ENCODE data around the gene MFSD12.

The MFSD12 gene

GRCh38 chr19:3576696-3577443, 19.5 kb upstream of the MFSD12 start:
- H3K4me3 ChIP-seq (ENCODE audit: low read depth, low read length) = peak overlapping the region; percentile 26
- in situ Hi-C loops (cut with HindIII; ENCODE audit: low sequenced_read_pairs) = loop anchor here (5.0 kb wide), 1 partner anchor 45 kb away; no protein-coding TSS in a partner anchor
- DNase-seq (ENCODE audit: low read depth) = peak; percentile 40
- TF ChIP-seq, protein P1, sequence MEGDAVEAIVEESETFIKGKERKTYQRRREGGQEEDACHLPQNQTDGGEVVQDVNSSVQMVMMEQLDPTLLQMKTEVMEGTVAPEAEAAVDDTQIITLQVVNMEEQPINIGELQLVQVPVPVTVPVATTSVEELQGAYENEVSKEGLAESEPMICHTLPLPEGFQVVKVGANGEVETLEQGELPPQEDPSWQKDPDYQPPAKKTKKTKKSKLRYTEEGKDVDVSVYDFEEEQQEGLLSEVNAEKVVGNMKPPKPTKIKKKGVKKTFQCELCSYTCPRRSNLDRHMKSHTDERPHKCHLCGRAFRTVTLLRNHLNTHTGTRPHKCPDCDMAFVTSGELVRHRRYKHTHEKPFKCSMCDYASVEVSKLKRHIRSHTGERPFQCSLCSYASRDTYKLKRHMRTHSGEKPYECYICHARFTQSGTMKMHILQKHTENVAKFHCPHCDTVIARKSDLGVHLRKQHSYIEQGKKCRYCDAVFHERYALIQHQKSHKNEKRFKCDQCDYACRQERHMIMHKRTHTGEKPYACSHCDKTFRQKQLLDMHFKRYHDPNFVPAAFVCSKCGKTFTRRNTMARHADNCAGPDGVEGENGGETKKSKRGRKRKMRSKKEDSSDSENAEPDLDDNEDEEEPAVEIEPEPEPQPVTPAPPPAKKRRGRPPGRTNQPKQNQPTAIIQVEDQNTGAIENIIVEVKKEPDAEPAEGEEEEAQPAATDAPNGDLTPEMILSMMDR (IDR thresholded peaks at IDR 0.05; ENCODE audit: low read depth, low read length, missing control alignments) = no peak

- TF ChIP-seq, protein P1 (IDR thresholded peaks at IDR 0.05; ENCODE audit: low read depth, low read length, missing control alignments) = no peak
- peak overlapping the region; percentile 26 for H3K4me3 ChIP-seq (ENCODE audit: low read depth, low read length)
- DNase-seq (ENCODE audit: low read depth) = no peak
- in situ Hi-C loops (cut with HindIII; ENCODE audit: low sequenced_read_pairs) = loop anchor here (5.0 kb wide), 1 partner anchor 46 kb away; no protein-coding TSS in a partner anchor
Observed at GRCh38 chr19:3575949-3576673, 18.7 kb upstream of the MFSD12 start.

DNA sequence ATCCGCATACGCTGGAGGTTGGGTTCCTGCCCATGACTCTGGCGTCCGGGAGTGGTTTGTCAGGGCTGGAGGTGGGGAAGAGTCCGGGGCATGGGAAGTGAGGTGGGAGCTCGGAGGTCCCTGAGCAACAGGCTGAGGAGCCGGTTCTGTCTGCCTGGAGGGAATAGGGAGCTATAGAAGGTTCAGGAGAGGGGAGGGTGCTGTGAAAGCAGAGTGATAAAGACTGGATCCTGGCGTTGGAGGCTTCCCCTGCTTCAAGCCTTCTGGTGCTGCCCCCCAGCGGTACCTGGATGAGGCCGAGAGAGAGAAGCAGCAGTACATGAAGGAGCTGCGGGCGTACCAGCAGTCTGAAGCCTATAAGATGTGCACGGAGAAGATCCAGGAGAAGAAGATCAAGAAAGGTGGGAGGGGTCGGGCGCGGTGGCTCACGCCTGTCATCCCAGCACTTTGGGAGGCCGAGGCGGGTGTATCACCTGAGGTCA, 17.9 kb upstream of the MFSD12 start:
- in situ Hi-C loops (cut with HindIII; ENCODE audit: low sequenced_read_pairs) = loop anchor here (5.0 kb wide), 1 partner anchor 47 kb away; no protein-coding TSS in a partner anchor
- H3K4me3 ChIP-seq (ENCODE audit: low read depth, low read length) = no peak overlapping the region
- TF ChIP-seq, protein P1 (IDR thresholded peaks at IDR 0.05; ENCODE audit: low read depth, low read length, missing control alignments) = peak; percentile 34
- no peak for DNase-seq (ENCODE audit: low read depth)

GRCh38 chr19:3573858-3574637, 16.7 kb upstream of the MFSD12 start:
- in situ Hi-C loops (cut with HindIII; ENCODE audit: low sequenced_read_pairs) = no loop called here
- TF ChIP-seq, protein P1 (IDR thresholded peaks at IDR 0.05; ENCODE audit: low read depth, low read length, missing control alignments) = no peak
- peak overlapping the region; percentile 87 for H3K4me3 ChIP-seq (ENCODE audit: low read depth, low read length)
- peak; percentile 78 for DNase-seq (ENCODE audit: low read depth)

DNA sequence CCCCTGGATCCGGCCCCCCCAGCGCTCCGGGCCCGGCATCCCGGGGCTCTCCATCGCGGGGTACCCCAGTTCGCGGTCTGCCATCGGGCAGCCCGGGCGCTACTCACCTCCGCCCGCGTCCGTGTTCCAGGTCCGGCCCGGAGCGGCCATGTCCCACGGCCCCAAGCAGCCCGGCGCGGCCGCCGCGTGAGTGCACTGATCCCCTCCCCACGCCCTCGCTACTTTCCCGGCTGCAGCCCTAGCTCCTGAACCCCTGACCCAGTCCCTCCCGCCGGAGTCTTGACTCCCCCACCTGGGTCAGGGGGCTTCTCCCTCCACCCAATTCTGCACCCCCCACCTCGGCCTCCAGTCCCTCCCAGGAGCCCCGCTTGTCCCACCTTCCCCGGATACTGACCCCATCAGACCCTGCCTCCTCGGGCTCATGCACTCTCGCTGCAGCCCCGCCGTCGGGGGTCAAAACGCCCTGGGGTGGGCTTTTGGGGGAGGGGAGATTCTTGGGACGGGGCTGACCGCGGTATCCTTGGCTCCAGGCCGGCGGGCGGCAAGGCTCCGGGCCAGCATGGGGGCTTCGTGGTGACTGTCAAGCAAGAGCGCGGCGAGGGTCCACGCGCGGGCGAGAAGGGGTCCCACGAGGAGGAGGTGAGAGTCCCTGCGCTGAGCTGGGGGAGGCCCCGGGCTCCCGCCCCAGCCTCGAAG, 15.9 kb upstream of the MFSD12 start:
- TF ChIP-seq, protein P1 (IDR thresholded peaks at IDR 0.05; ENCODE audit: low read depth, low read length, missing control alignments) = no peak
- in situ Hi-C loops (cut with HindIII; ENCODE audit: low sequenced_read_pairs) = no loop called here
- DNase-seq (ENCODE audit: low read depth) = no peak
- H3K4me3 ChIP-seq (ENCODE audit: low read depth, low read length) = peak overlapping the region; percentile 87

GRCh38 chr19:3572855-3573161, 15.4 kb upstream of the MFSD12 start, which contains the start of gene HMG20B:
HMG20B (plus strand) TSS chr19:3572944; CDS start chr19:3573310, 366 bp downstream.
- no peak for DNase-seq (ENCODE audit: low read depth)
- TF ChIP-seq, protein P1 (IDR thresholded peaks at IDR 0.05; ENCODE audit: low read depth, low read length, missing control alignments) = no peak
- H3K4me3 ChIP-seq (ENCODE audit: low read depth, low read length) = peak within 1 kb of the TSS; percentile 87
- in situ Hi-C loops (cut with HindIII; ENCODE audit: low sequenced_read_pairs) = no loop called here

All from astrocyte of the cerebellum (primary cell).